DOHH2 (cell line): ENCODE results near the gene ABCC8.
A peak's percentile ranks its signal among the peaks of the same experiment; 100 is the strongest.

ENCODE experiments used
- H3F3A ChIP-seq: fragments of 200-600 bp; sonication (generic), shearing (Covaris generic); 2 replicates; pipeline ENCODE4 v1.6.0; 2016; ENCODE audit warnings: antibody characterized with exemption, mild to moderate bottlenecking; ENCODE audit not compliant: control insufficient read depth, insufficient read depth
- H3K27ac ChIP-seq: fragments of 200-600 bp; sonication (generic); 2 replicates; pipeline ENCODE4 v1.5.1; 2014; ENCODE audit warnings: low read depth, mild to moderate bottlenecking, low read length, moderate library complexity
- H3K27me3 ChIP-seq: fragments of 200-600 bp; sonication (generic); 2 replicates; pipeline ENCODE4 v1.6.1; 2014; ENCODE audit warnings: mild to moderate bottlenecking, low read length, mixed read lengths; ENCODE audit not compliant: control insufficient read depth
- H3K36me3 ChIP-seq: fragments of 200-600 bp; sonication (generic); 2 replicates; pipeline ENCODE4 v1.6.1; 2014; ENCODE audit warnings: mild to moderate bottlenecking, low read length, moderate library complexity, mixed read lengths; ENCODE audit not compliant: control insufficient read depth
- H3K4me1 ChIP-seq: fragments of 200-600 bp; sonication (generic); 2 replicates; pipeline ENCODE4 v1.6.1; 2014; ENCODE audit warnings: mild to moderate bottlenecking, low read length, mixed read lengths; ENCODE audit not compliant: control insufficient read depth
- H3K4me2 ChIP-seq: fragments of 200-600 bp; sonication (generic); 2 replicates; pipeline ENCODE4 v1.6.0; 2014; ENCODE audit warnings: mild to moderate bottlenecking, low read length, moderate library complexity
- H3K4me3 ChIP-seq: fragments of 200-600 bp; sonication (generic); 2 replicates; pipeline ENCODE4 v1.5.1; 2014; ENCODE audit warnings: mild to moderate bottlenecking, low read length, mixed read lengths
- H3K79me2 ChIP-seq: fragments of 200-600 bp; sonication (generic); 2 replicates; pipeline ENCODE4 v1.6.1; 2014; ENCODE audit warnings: mild to moderate bottlenecking, low read length, mixed read lengths; ENCODE audit not compliant: control insufficient read depth
- H3K9me2 ChIP-seq: fragments of 200-600 bp; sonication (generic); replicated peaks from 2 replicates; pipeline ENCODE4 v1.6.1; 2014; ENCODE audit warnings: mild to moderate bottlenecking, low read length, mixed read lengths; ENCODE audit not compliant: control insufficient read depth
- H3K9me3 ChIP-seq: fragments of 200-600 bp; sonication (generic); 2 replicates; pipeline ENCODE4 v1.6.1; 2014; ENCODE audit warnings: antibody characterized with exemption, low read length, mixed read lengths; ENCODE audit not compliant: control insufficient read depth, insufficient read depth
- H4K20me1 ChIP-seq: fragments of 200-600 bp; sonication (generic); 2 replicates; pipeline ENCODE4 v1.6.0; 2014; ENCODE audit warnings: low read depth, mild to moderate bottlenecking, antibody characterized with exemption, low read length, moderate library complexity; ENCODE audit not compliant: control insufficient read depth, insufficient read depth
- CTCF ChIP-seq: fragments of 200-600 bp; sonication (generic); IDR thresholded peaks from one replicate; pipeline ENCODE4 v1.5.1; 2014; ENCODE audit warnings: antibody characterized with exemption, mild to moderate bottlenecking, low read depth, low read length; ENCODE audit not compliant: poor library complexity, severe bottlenecking
- EZH2phosphoT487 ChIP-seq: fragments of 200-600 bp; sonication (generic); IDR thresholded peaks from 2 replicates; pipeline ENCODE4 v1.6.1; 2017; ENCODE audit warnings: borderline replicate concordance, mild to moderate bottlenecking, antibody characterized with exemption, low read length, moderate library complexity, mixed read lengths

Gene ABCC8

DNA sequence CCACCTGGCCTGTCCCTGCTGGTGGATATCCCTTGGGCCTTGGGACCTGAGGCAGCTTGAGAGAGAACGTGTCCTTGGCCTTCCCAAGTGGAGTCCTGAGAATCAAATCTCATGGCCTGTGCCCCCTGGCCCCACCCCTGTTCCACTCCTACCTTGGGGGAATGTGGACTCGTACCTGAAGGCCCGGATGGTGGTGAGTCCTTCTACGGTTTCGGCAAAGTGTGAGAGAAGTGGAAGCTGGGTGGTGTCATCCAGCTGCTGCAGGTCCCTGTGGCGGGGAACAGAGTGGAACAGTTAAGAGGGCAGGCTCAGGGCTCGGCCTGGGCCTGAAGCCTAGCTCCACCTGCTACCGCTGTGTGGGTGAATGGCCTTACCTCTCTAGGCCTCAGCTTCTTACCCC, 74.2 kb downstream of the ABCC8 start:
- Histone ChIP-seq H3K4me2 (no peak overlapping the region), H4K20me1 (no peaks in the 10 kb centered on the region), H3K36me3 (no peaks in the 10 kb centered on the region), H3K27ac (no peak overlapping the region), H3K27me3 (no peaks in the 10 kb centered on the region), H3K4me3 (no peak overlapping the region), H3K79me2 (no peaks in the 10 kb centered on the region), H3F3A (no peaks in the 10 kb centered on the region), H3K9me2 (no peaks in the 10 kb centered on the region), H3K4me1 (peaks cover 27% of the 10 kb centered on the region), H3K9me3 (no peaks in the 10 kb centered on the region)
- no peak for TF ChIP-seq EZH2phosphoT487
- TF ChIP-seq CTCF, result no peak

DNA sequence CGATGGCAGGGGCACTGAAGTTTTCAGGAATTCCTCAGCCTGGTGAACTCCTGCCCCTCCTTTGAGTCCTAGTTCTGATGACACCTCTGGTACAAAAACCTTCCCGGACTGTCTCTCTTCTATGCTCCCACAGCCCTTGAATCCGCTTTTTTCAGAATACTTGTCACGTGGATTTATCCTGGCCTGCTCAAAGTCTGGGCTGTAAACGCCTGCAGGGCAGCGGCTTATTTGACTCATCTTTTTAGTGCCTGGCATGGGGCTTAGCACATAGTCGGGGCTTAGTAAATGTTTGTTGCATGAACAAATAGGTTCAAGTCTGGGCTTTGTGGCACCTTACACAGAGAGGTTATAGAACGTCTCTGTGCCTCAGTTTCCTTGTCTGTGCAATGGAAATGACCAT, 74.8 kb downstream of the ABCC8 start:
- H3K9me2 ChIP-seq, result no peaks in the 10 kb centered on the region
- H3K36me3 ChIP-seq, result no peaks in the 10 kb centered on the region
- TF ChIP-seq CTCF, result no peak
- no peak for TF ChIP-seq EZH2phosphoT487
- H3K4me2 ChIP-seq, result no peak overlapping the region
- no peak overlapping the region for H3K27ac ChIP-seq
- no peaks in the 10 kb centered on the region for H3K9me3 ChIP-seq
- peaks cover 27% of the 10 kb centered on the region for H3K4me1 ChIP-seq
- H3K27me3 ChIP-seq, result no peaks in the 10 kb centered on the region
- H4K20me1 ChIP-seq, result no peaks in the 10 kb centered on the region
- H3F3A ChIP-seq, result no peaks in the 10 kb centered on the region
- H3K4me3 ChIP-seq, result no peak overlapping the region
- no peaks in the 10 kb centered on the region for H3K79me2 ChIP-seq

- Histone ChIP-seq H3K4me1 (peaks cover 27% of the 10 kb centered on the region), H4K20me1 (no peaks in the 10 kb centered on the region), H3K79me2 (no peaks in the 10 kb centered on the region), H3K4me3 (no peak overlapping the region), H3K9me3 (no peaks in the 10 kb centered on the region), H3K4me2 (peak overlapping the region; percentile 69), H3F3A (no peaks in the 10 kb centered on the region), H3K36me3 (no peaks in the 10 kb centered on the region), H3K9me2 (no peaks in the 10 kb centered on the region), H3K27ac (no peak overlapping the region), H3K27me3 (no peaks in the 10 kb centered on the region)
- TF ChIP-seq EZH2phosphoT487 (no peak), CTCF (no peak)
Measured at GRCh38 chr11:17401316-17401715, 75.3 kb downstream of the ABCC8 start.
